ENCODE data around the gene IQGAP2.

Gene IQGAP2

GRCh38 chr5:76634661-76635060 is 231.6 kb downstream of the IQGAP2 start:
- Histone ChIP-seq H3K4me2 (ENCODE audit: low read length, poor library complexity, severe bottlenecking) (no peak overlapping the region), H3K18ac (ENCODE audit: low read depth in 1 of 2, low read length in 2 of 2) (no peak overlapping the region), H3K23ac (ENCODE audit: low read length in 2 of 2) (no peak overlapping the region), H3K4me3 (ENCODE audit: insufficient read depth in 1 of 2, low read depth in 1 of 2, low read length in 2 of 2) (no peak overlapping the region), H3K14ac (ENCODE audit: low read length in 2 of 2) (no peak overlapping the region), H3K4ac (ENCODE audit: low read depth in 1 of 2, low read length in 2 of 2) (no peak overlapping the region), H3K36me3 (ENCODE audit: control insufficient read depth in 1 of 2, insufficient read depth in 2 of 2, low read depth in 1 of 2, low read length in 2 of 2) (no peaks in the 10 kb centered on the region), H2BK120ac (ENCODE audit: low read depth, low read length) (no peak overlapping the region), H2AFZ (ENCODE audit: low read depth, low read length) (no peak overlapping the region), H4K91ac (ENCODE audit: low read length) (no peak overlapping the region), H2AK5ac (ENCODE audit: low read length, severe bottlenecking) (no peak overlapping the region), H3K9me3 (ENCODE audit: control insufficient read depth, low read length) (no peaks in the 10 kb centered on the region), H4K8ac (ENCODE audit: low read length) (no peak overlapping the region), H3K27ac (ENCODE audit: low read length, poor library complexity, severe bottlenecking) (no peak overlapping the region), H2BK5ac (ENCODE audit: low read depth, low read length, poor library complexity, severe bottlenecking) (no peak overlapping the region), H3K9ac (ENCODE audit: low read length) (no peak overlapping the region), H2BK12ac (ENCODE audit: low read length in 2 of 2) (no peak overlapping the region), H3K27me3 (ENCODE audit: control insufficient read depth in 1 of 2, insufficient read depth in 1 of 2, low read length in 2 of 2) (no peaks in the 10 kb centered on the region), H3K79me1 (replicated peaks; ENCODE audit: low read length, poor library complexity, severe bottlenecking) (no peaks in the 10 kb centered on the region), H3K4me1 (ENCODE audit: control insufficient read depth, insufficient read depth, low read depth, low read length) (no peaks in the 10 kb centered on the region), H2BK15ac (ENCODE audit: low read depth, poor library complexity, severe bottlenecking) (no peak overlapping the region)
- 81% methylated on average over 2 of the region's 4 CpGs for WGBS
- DNase-seq: no peak

DNA sequence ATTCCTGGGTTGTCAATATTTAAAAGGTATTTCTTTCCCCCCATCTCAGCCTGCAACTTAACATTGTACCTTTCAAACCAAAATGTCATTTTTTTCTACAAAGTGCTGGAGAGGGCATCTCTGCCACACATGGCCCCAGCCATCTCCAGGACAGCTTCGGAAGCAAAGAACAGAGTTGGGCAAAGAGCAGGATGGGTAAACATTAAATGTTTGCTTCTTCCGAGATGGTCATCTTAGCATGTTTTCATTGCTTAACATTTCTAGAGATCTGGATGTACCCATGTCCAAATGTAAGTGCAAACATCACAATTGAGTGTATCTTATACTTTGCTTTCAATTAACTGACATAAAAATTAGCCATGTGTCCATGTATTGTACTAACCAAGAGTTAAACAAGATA is 234.4 kb downstream of the IQGAP2 start:
- H3K14ac ChIP-seq (ENCODE audit: low read length in 2 of 2): no peak overlapping the region
- no peak overlapping the region for H3K9ac ChIP-seq (ENCODE audit: low read length)
- no peak for DNase-seq
- WGBS: 100% methylated on average over 2 of the region's 2 CpGs
- H2BK5ac ChIP-seq (ENCODE audit: low read depth, low read length, poor library complexity, severe bottlenecking): no peak overlapping the region
- H2AK5ac ChIP-seq (ENCODE audit: low read length, severe bottlenecking): no peak overlapping the region
- H4K8ac ChIP-seq (ENCODE audit: low read length): no peak overlapping the region
- H3K23ac ChIP-seq (ENCODE audit: low read length in 2 of 2): no peak overlapping the region
- no peak overlapping the region for H3K4me2 ChIP-seq (ENCODE audit: low read length, poor library complexity, severe bottlenecking)
- no peaks in the 10 kb centered on the region for H3K79me1 ChIP-seq (replicated peaks; ENCODE audit: low read length, poor library complexity, severe bottlenecking)
- H3K4me3 ChIP-seq (ENCODE audit: insufficient read depth in 1 of 2, low read depth in 1 of 2, low read length in 2 of 2): no peak overlapping the region
- H3K4ac ChIP-seq (ENCODE audit: low read depth in 1 of 2, low read length in 2 of 2): no peak overlapping the region
- no peaks in the 10 kb centered on the region for H3K36me3 ChIP-seq (ENCODE audit: control insufficient read depth in 1 of 2, insufficient read depth in 2 of 2, low read depth in 1 of 2, low read length in 2 of 2)
- H3K27me3 ChIP-seq (ENCODE audit: control insufficient read depth in 1 of 2, insufficient read depth in 1 of 2, low read length in 2 of 2): no peaks in the 10 kb centered on the region
- no peaks in the 10 kb centered on the region for H3K4me1 ChIP-seq (ENCODE audit: control insufficient read depth, insufficient read depth, low read depth, low read length)
- H2BK15ac ChIP-seq (ENCODE audit: low read depth, poor library complexity, severe bottlenecking): no peak overlapping the region
- H2BK120ac ChIP-seq (ENCODE audit: low read depth, low read length): no peak overlapping the region
- no peak overlapping the region for H2BK12ac ChIP-seq (ENCODE audit: low read length in 2 of 2)
- H2AFZ ChIP-seq (ENCODE audit: low read depth, low read length): no peak overlapping the region
- H3K9me3 ChIP-seq (ENCODE audit: control insufficient read depth, low read length): no peaks in the 10 kb centered on the region
- no peak overlapping the region for H4K91ac ChIP-seq (ENCODE audit: low read length)
- no peak overlapping the region for H3K18ac ChIP-seq (ENCODE audit: low read depth in 1 of 2, low read length in 2 of 2)
- no peak overlapping the region for H3K27ac ChIP-seq (ENCODE audit: low read length, poor library complexity, severe bottlenecking)

- Histone ChIP-seq H2AK5ac (ENCODE audit: low read length, severe bottlenecking) (no peak overlapping the region), H3K4ac (ENCODE audit: low read depth in 1 of 2, low read length in 2 of 2) (no peak overlapping the region), H3K4me1 (ENCODE audit: control insufficient read depth, insufficient read depth, low read depth, low read length) (peaks cover 2% of the 10 kb centered on the region), H2BK12ac (ENCODE audit: low read length in 2 of 2) (no peak overlapping the region), H3K14ac (ENCODE audit: low read length in 2 of 2) (no peak overlapping the region), H3K4me2 (ENCODE audit: low read length, poor library complexity, severe bottlenecking) (no peak overlapping the region), H2BK15ac (ENCODE audit: low read depth, poor library complexity, severe bottlenecking) (no peak overlapping the region), H3K27me3 (ENCODE audit: control insufficient read depth in 1 of 2, insufficient read depth in 1 of 2, low read length in 2 of 2) (no peaks in the 10 kb centered on the region), H3K9me3 (ENCODE audit: control insufficient read depth, low read length) (no peaks in the 10 kb centered on the region), H3K27ac (ENCODE audit: low read length, poor library complexity, severe bottlenecking) (no peak overlapping the region), H2BK120ac (ENCODE audit: low read depth, low read length) (no peak overlapping the region), H3K36me3 (ENCODE audit: control insufficient read depth in 1 of 2, insufficient read depth in 2 of 2, low read depth in 1 of 2, low read length in 2 of 2) (no peaks in the 10 kb centered on the region), H3K4me3 (ENCODE audit: insufficient read depth in 1 of 2, low read depth in 1 of 2, low read length in 2 of 2) (no peak overlapping the region), H2BK5ac (ENCODE audit: low read depth, low read length, poor library complexity, severe bottlenecking) (no peak overlapping the region), H4K91ac (ENCODE audit: low read length) (no peak overlapping the region), H2AFZ (ENCODE audit: low read depth, low read length) (no peak overlapping the region), H3K23ac (ENCODE audit: low read length in 2 of 2) (no peak overlapping the region), H4K8ac (ENCODE audit: low read length) (no peak overlapping the region), H3K18ac (ENCODE audit: low read depth in 1 of 2, low read length in 2 of 2) (no peak overlapping the region), H3K79me1 (replicated peaks; ENCODE audit: low read length, poor library complexity, severe bottlenecking) (no peaks in the 10 kb centered on the region), H3K9ac (ENCODE audit: low read length) (no peak overlapping the region)
- DNase-seq: no peak
- 94% methylated on average over 1 of the region's 1 CpG for WGBS
These were observed 235.4 kb downstream of the IQGAP2 start for GRCh38 chr5:76638479-76638878.

GRCh38 chr5:76641514-76642120 is 238.5 kb downstream of the IQGAP2 start:
- Histone ChIP-seq H2AK5ac (ENCODE audit: low read length, severe bottlenecking) (no peak overlapping the region), H3K9ac (ENCODE audit: low read length) (no peak overlapping the region), H3K36me3 (ENCODE audit: control insufficient read depth in 1 of 2, insufficient read depth in 2 of 2, low read depth in 1 of 2, low read length in 2 of 2) (no peaks in the 10 kb centered on the region), H3K14ac (ENCODE audit: low read length in 2 of 2) (no peak overlapping the region), H3K18ac (ENCODE audit: low read depth in 1 of 2, low read length in 2 of 2) (no peak overlapping the region), H3K9me3 (ENCODE audit: control insufficient read depth, low read length) (no peaks in the 10 kb centered on the region), H2BK12ac (ENCODE audit: low read length in 2 of 2) (no peak overlapping the region), H2BK5ac (ENCODE audit: low read depth, low read length, poor library complexity, severe bottlenecking) (no peak overlapping the region), H3K27ac (ENCODE audit: low read length, poor library complexity, severe bottlenecking) (no peak overlapping the region), H2BK120ac (ENCODE audit: low read depth, low read length) (no peak overlapping the region), H4K91ac (ENCODE audit: low read length) (no peak overlapping the region), H3K27me3 (ENCODE audit: control insufficient read depth in 1 of 2, insufficient read depth in 1 of 2, low read length in 2 of 2) (no peaks in the 10 kb centered on the region), H2AFZ (ENCODE audit: low read depth, low read length) (no peak overlapping the region), H3K4me1 (ENCODE audit: control insufficient read depth, insufficient read depth, low read depth, low read length) (peaks cover 2% of the 10 kb centered on the region), H4K8ac (ENCODE audit: low read length) (no peak overlapping the region), H3K4me2 (ENCODE audit: low read length, poor library complexity, severe bottlenecking) (no peak overlapping the region), H3K4me3 (ENCODE audit: insufficient read depth in 1 of 2, low read depth in 1 of 2, low read length in 2 of 2) (no peak overlapping the region), H2BK15ac (ENCODE audit: low read depth, poor library complexity, severe bottlenecking) (no peak overlapping the region), H3K4ac (ENCODE audit: low read depth in 1 of 2, low read length in 2 of 2) (no peak overlapping the region), H3K79me1 (replicated peaks; ENCODE audit: low read length, poor library complexity, severe bottlenecking) (no peaks in the 10 kb centered on the region), H3K23ac (ENCODE audit: low read length in 2 of 2) (no peak overlapping the region)
- 0% methylated on average over 1 of the region's 1 CpG for WGBS
- peak; percentile 74 for DNase-seq
